MM.1S (cell line): ENCODE data around the gene ARV1.

ENCODE experiments used
- CTCF ChIP-seq: fragments of 300-600 bp; sonication (generic); IDR thresholded peaks from 2 replicates; pipeline ENCODE4 v1.5.1; 2016; ENCODE audit warnings: antibody characterized with exemption, low read length, mixed read lengths
- EZH2 ChIP-seq: fragments of 300-600 bp; sonication (generic); optimal IDR thresholded peaks from 2 replicates; pipeline ENCODE3; 2017; ENCODE audit warnings: low read depth, mild to moderate bottlenecking, antibody characterized with exemption, low read length, mixed read lengths

GRCh38 chr1:230958370-230958769 is 20.5 kb upstream of the ARV1 start:
- TF ChIP-seq CTCF (no peak), EZH2 (no peak)
